ENCODE measurements around the gene OR13J1. TPM values are rescaled to one million over a fixed set of nuclear protein-coding genes. Genes with fewer than 3 reads are reported as not detected.

Gene OR13J1
- total RNA-seq, 2 experiments from 2014 or later = not detected

DNA sequence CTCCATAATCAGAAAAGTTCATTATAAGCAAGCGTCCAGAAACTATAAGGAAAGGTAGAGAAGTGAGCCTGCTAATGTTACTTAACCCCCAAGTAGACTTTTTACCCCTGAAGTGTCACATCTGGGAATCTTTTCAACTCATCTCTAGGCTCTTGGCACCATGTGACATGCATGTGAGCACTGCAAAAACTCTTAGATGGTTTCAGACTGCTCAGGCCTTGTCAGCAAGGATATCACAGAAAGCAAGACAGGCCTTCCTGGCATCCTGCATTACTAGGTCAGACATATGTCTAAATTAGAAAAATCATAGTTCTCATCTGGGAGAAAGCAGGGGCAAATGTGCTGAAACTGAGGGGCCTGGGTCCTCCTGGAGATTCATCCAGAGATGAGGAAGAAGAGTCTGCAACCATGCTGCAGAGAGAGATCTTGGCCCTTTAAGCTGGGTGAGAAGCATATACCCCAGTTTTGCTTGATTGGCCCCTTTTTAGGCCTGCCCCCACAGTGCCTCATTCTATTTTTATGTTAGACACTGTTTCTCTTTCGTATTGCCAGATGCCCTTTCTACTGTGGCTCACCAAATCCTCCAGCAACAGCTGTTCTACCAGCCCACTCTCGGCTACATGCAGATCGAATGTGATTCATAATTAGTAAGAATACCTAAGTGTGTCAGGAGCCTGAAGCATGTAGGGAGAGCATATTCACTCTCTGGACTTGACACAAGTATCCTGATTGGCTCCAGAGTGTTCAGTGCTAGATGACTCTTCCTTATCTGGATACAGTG, 22.2 kb downstream of the OR13J1 start:
- POLR2A ChIA-PET = no interaction called here
- Histone ChIP-seq H3K27me3 (ENCODE audit: control insufficient read depth in 1 of 2, insufficient read depth in 2 of 2, low read length in 2 of 2) (no peaks in the 10 kb centered on the region), H3K9me3 (ENCODE audit: control insufficient read depth in 1 of 2, insufficient read depth in 1 of 2, low read length in 2 of 2) (no peaks in the 10 kb centered on the region), H3K4me1 (ENCODE audit: insufficient read depth, low read length) (peaks cover 26% of the 10 kb centered on the region), H3K36me3 (ENCODE audit: insufficient read depth, low read length) (peaks cover 3% of the 10 kb centered on the region), H3K27ac (ENCODE audit: low read depth in 1 of 2, low read length in 2 of 2) (no peak overlapping the region), H3K4me3 (ENCODE audit: low read length) (no peak overlapping the region)
- no peak overlapping the region for H3K4me3 Mint-ChIP-seq
- CTCF ChIA-PET = no interaction called here
- H3K27ac Mint-ChIP-seq = no peak overlapping the region
- H3K36me3 Mint-ChIP-seq (ENCODE audit: low read depth) = peaks cover 15% of the 10 kb centered on the region
- intact Hi-C loops (cut with DNase I, micrococcal nuclease) = no loop called here
- TF ChIP-seq, protein P1, sequence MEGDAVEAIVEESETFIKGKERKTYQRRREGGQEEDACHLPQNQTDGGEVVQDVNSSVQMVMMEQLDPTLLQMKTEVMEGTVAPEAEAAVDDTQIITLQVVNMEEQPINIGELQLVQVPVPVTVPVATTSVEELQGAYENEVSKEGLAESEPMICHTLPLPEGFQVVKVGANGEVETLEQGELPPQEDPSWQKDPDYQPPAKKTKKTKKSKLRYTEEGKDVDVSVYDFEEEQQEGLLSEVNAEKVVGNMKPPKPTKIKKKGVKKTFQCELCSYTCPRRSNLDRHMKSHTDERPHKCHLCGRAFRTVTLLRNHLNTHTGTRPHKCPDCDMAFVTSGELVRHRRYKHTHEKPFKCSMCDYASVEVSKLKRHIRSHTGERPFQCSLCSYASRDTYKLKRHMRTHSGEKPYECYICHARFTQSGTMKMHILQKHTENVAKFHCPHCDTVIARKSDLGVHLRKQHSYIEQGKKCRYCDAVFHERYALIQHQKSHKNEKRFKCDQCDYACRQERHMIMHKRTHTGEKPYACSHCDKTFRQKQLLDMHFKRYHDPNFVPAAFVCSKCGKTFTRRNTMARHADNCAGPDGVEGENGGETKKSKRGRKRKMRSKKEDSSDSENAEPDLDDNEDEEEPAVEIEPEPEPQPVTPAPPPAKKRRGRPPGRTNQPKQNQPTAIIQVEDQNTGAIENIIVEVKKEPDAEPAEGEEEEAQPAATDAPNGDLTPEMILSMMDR (IDR thresholded peaks at IDR 0.05) = no peak
- H3K27me3 Mint-ChIP-seq = no peaks in the 10 kb centered on the region
- peaks cover 22% of the 10 kb centered on the region for H3K4me1 Mint-ChIP-seq (ENCODE audit: low read depth)
- no peak for DNase-seq
- no peak for ATAC-seq (ENCODE audit: poor library complexity)
- H3K9me3 Mint-ChIP-seq = no peaks in the 10 kb centered on the region

- peaks cover 3% of the 10 kb centered on the region for H3K36me3 ChIP-seq (ENCODE audit: insufficient read depth, low read length)
- H3K27me3 ChIP-seq (ENCODE audit: control insufficient read depth in 1 of 2, insufficient read depth in 2 of 2, low read length in 2 of 2) = no peaks in the 10 kb centered on the region
- ATAC-seq (ENCODE audit: poor library complexity) (no peak), DNase-seq (peak in 3 of 14 experiments; percentile 10 to 18 (median 16))
- Mint-ChIP-seq H3K4me1 (ENCODE audit: low read depth) (peaks cover 22% of the 10 kb centered on the region), H3K4me3 (peak overlapping the region; percentile 31), H3K27ac (peak overlapping the region; percentile 25), H3K9me3 (no peaks in the 10 kb centered on the region), H3K36me3 (ENCODE audit: low read depth) (peaks cover 15% of the 10 kb centered on the region), H3K27me3 (no peaks in the 10 kb centered on the region)
- peak overlapping the region in 1 of 2 donors; percentile 56 for H3K27ac ChIP-seq (ENCODE audit: low read depth in 1 of 2, low read length in 2 of 2)
- TF ChIP-seq, protein P1 (IDR thresholded peaks at IDR 0.05) = no peak
- peaks cover 26% of the 10 kb centered on the region for H3K4me1 ChIP-seq (ENCODE audit: insufficient read depth, low read length)
- ChIA-PET POLR2A (interaction anchor here (1.0 to 1.2 kb wide), 3 partner anchors 34 to 114 kb away, joined by 3 to 11 read pairs (median 3); partner anchors contain the start of genes CREB3, SPAG8 and TLN1), CTCF (interaction anchor here (1.3 kb wide), 1 partner anchor 20 kb away, joined by 5 read pairs; no protein-coding TSS in a partner anchor)
- intact Hi-C loops (cut with DNase I, micrococcal nuclease) = loop anchor here in 1 of 2 experiments (2.0 kb wide), 1 partner anchor 17 kb away; the partner anchor contains the start of genes FAM221B and TMEM8B
- H3K4me3 ChIP-seq (ENCODE audit: low read length) = peak overlapping the region; percentile 6
- no peaks in the 10 kb centered on the region for H3K9me3 ChIP-seq (ENCODE audit: control insufficient read depth in 1 of 2, insufficient read depth in 1 of 2, low read length in 2 of 2)
Observed at GRCh38 chr9:35845824-35846771, 24.1 kb downstream of the OR13J1 start.

DNA sequence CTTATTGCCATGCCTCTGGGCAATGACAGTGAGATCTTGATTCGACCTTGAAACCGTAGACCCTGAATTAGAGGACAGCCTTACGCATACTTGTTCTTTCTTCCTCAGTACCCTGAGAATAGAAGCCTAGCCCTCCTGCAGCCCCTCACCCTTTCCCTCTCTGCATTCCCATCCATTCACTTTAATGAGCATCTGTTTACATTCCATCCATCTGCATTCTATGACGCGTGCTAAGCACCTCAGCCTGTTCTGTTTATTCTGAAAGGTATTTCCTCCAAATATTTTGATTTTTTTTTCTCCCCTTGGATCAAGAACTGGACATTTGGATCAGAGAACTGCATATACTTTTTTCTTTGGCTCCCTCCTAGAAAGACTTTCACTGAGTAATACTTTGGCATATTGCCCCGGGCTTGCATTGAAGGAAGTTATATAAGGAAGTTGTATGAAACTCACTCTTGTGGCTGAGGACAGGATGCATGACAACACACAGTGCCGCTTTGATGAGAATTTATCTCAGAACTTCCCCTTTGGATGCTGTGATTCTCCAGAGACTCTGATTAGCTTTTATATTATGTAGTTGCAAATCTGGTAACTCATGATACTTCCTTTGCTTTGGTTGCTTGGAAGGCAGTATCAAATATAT, 25.5 kb downstream of the OR13J1 start:
- H3K4me3 ChIP-seq (ENCODE audit: low read length) = no peak overlapping the region
- peak in 8 of 14 experiments; percentile 17 to 80 (median 56) for DNase-seq
- TF ChIP-seq, protein P1 (IDR thresholded peaks at IDR 0.05) = no peak
- H3K27ac Mint-ChIP-seq = peak overlapping the region; percentile 25
- H3K4me1 Mint-ChIP-seq (ENCODE audit: low read depth) = peaks cover 22% of the 10 kb centered on the region
- no peaks in the 10 kb centered on the region for H3K9me3 Mint-ChIP-seq
- H3K4me1 ChIP-seq (ENCODE audit: insufficient read depth, low read length) = peaks cover 26% of the 10 kb centered on the region
- H3K4me3 Mint-ChIP-seq = no peak overlapping the region
- H3K9me3 ChIP-seq (ENCODE audit: control insufficient read depth in 1 of 2, insufficient read depth in 1 of 2, low read length in 2 of 2) = no peaks in the 10 kb centered on the region
- intact Hi-C loops (cut with DNase I, micrococcal nuclease) = loop anchor here in 1 of 2 experiments (2.0 kb wide), 1 partner anchor 16 kb away; the partner anchor contains the start of genes FAM221B and TMEM8B
- H3K36me3 Mint-ChIP-seq (ENCODE audit: low read depth) = peaks cover 15% of the 10 kb centered on the region
- H3K27ac ChIP-seq (ENCODE audit: low read depth in 1 of 2, low read length in 2 of 2) = peak overlapping the region; percentile 25 to 56
- H3K27me3 Mint-ChIP-seq = no peaks in the 10 kb centered on the region
- peak; percentile 99 for ATAC-seq (ENCODE audit: poor library complexity)
- H3K36me3 ChIP-seq (ENCODE audit: insufficient read depth, low read length) = peaks cover 3% of the 10 kb centered on the region
- CTCF ChIA-PET = interaction anchor here (1.0 to 1.3 kb wide), 2 partner anchors 18 to 37 kb away, joined by 3 to 5 read pairs; no protein-coding TSS in a partner anchor
- POLR2A ChIA-PET = interaction anchor here (0.6 to 1.9 kb wide), 6 partner anchors 10 to 773 kb away, joined by 3 to 11 read pairs (median 3); partner anchors contain the start of genes CREB3, FAM221B, SPAG8 and TLN1
- no peaks in the 10 kb centered on the region for H3K27me3 ChIP-seq (ENCODE audit: control insufficient read depth in 1 of 2, insufficient read depth in 2 of 2, low read length in 2 of 2)
